Measurements from ENCODE around the gene CEP83.
A peak's percentile ranks its signal among the peaks of the same experiment; 100 is the strongest.

CEP83 gene

GRCh38 chr12:94266796-94267536 lies 192.7 kb downstream of the CEP83 start:
- DNase-seq (ENCODE audit: low spot score), result no peak

DNA sequence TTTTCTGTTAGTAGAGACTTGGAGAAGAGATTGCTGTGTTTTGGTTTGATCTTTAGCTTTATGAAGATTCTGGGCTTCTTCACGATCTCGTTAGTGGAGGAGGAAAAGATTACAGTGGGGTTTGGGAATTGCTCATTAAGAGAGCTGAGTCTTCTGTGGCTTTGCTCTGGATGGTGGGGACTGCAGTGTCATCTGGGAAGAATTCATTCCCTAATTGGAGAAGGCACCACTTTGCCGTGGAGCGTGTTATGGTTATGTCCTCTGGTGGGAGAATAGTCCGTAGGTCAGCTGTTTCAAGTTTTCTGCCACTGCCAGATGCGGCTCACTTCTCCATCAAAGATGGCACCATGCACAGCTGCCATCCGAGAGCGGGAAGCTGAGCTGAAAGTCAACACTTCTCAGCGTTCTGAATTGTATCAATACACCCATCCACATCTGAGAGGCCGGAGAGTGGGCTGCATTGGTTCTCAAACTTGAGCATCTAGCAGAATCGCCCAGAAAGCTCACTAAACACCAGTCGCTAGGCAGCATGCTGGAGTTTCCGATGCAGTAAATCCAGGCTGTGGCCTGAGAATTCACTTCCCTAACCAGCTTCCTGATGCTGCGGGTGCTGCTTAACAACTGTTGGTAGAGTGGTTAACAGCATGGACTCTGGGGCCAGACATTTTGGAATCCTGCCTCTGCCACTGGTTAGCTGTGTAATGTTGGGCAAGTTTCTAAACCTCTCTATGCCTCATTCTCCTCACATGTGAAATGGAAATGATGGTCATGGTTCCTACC lies 193.5 kb downstream of the CEP83 start:
- DNase-seq (ENCODE audit: low spot score), result no peak

- DNase-seq (ENCODE audit: low spot score), result no peak
Observed at GRCh38 chr12:94265539-94265938, 194.1 kb downstream of the CEP83 start.

DNA sequence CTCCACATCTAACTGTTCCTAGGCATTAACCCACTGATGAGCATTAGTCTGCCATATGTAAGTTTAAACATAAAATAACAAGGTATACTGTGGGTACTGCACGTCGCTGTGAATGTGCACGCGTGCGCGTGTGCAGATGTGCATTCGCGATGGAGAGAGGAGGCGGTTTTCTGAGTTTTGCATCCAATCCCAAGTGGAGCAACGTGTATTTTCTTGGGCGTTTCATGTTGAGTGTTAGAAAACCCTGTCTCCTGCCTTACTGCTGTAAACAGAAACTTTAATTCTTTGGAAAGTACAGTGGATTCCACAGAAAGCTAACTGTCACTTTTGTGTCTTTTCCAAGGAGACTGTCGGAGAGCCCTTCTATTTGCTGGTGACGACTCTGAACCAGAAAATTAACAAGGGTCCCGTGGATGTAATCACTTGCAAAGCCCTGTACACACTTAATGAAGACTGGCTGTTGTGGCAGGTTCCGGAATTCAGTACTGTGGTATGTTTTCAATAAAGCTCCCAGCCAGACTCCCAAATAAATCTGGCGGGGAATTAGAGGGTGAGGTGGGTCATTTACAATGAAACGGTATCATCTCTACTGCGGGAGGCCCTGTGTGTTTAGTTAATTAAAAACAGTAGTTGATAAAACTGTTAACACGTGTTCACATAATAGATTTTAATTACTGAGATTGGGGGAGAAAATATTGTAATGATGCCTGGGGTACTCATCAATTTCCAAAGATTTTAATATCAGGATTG lies 194.8 kb downstream of the CEP83 start:
- no peak for DNase-seq (ENCODE audit: low spot score)

- no peak for DNase-seq (ENCODE audit: low spot score)
Observed at GRCh38 chr12:94263905-94264561, 195.6 kb downstream of the CEP83 start.

DNA sequence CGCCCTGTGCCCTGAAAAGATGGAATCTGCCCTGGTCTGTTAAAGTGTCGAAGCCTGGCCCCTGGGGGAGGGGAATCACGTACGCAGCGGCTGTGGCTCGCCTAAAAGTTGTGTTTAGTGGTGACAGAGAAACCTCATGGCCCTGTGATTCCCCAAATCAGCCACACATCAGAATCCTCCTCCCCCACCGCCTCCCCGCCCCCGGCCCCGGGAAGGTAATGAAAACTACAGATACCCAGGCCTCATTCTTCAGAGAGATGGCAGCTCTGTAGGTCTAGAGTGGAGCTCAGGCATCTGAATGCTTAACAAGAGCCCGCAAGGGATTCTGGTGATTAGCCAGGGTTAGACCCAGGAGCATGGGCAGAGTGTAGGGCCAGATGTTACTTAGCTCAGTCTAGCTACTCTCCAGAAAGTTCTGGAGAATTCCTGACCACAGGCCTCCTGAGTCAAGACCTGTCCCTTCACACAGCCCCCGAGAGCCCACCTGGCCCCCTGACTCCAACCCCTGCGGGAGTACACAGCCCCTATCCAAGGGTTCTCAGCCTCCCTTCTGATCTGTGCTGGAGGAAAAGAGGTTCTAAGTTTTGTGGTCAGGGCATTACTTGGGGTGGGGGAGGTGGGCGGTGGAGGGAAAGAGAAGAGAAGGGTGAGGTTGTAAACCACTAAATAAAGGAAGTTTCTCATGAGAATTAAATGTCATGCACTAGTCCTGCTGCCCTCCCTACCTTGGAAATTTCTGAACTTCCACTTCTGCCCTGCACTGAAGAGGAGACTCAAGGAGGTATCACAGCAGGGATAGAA lies 196.5 kb downstream of the CEP83 start:
- DNase-seq (ENCODE audit: low spot score), result no peak

GRCh38 chr12:94262228-94263010 lies 197.2 kb downstream of the CEP83 start:
- DNase-seq (ENCODE audit: low spot score), result peak; percentile 43

- no peak for DNase-seq (ENCODE audit: low spot score)
Observed at GRCh38 chr12:94261786-94262185, 197.9 kb downstream of the CEP83 start.

DNA sequence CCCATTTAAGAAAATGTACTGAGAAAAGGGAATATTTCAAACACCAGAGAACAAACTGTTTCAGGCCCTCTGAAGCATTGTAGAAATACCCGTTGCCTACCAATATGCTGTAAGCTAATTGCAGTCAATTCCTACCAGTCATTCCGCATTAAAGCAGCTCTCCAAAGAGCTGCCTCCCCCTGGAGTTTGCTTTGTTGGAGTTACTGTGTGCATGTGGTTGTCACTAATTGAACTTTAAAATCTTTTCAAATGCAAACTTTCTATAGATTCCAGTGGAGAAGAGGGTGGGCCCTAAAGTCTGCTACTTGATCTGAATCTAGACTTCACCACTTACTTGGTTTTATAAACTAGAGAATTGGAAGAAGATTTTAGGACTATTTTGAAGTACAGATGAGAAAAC lies 198.5 kb downstream of the CEP83 start:
- DNase-seq (ENCODE audit: low spot score), result no peak

- no peak for DNase-seq (ENCODE audit: low spot score)
Observed at GRCh38 chr12:94260717-94261116, 198.9 kb downstream of the CEP83 start.

DNA sequence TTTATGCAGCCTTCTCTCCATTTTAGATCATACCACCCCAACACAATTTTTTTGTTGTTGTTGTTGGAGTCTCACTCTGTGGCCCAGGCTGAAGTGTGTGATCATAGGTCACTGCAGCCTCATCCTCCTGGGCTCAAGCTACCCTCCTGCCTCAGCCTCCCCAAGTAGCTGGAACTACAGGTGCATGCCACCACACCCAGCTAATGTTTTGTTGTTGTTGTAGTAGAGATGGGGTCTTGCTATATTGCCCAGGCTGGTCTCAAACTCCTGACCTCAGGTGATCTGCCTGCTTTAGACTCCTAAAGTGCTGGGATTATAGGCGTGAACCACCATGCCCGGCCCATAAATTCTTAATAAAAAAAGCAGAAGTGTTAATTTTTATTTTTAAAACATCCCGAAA lies 199.7 kb downstream of the CEP83 start:
- DNase-seq (ENCODE audit: low spot score), result no peak

DNA sequence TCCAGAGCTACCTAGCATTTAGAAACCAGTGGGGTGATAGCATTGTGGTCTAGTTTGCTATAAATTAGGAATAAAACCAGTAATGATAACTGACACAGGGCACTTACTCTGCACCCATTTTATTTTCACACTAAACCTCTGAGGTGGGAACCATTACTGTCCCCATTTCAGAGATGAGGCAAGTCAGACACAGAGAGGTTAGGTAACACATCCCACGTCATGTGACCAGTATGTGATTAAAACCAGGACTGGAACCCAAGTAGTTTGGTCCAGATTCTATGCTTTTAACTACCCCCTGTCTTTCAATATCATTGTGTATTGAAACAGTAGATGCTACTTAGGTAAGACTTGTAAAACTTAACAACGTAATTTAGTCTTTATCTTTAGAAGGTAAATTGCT lies 201.1 kb downstream of the CEP83 start:
- no peak for DNase-seq (ENCODE audit: low spot score)
